NCI-H524 (cell line): ENCODE measurements around the gene MRPL49.
A peak's percentile ranks its signal among the peaks of the same experiment; 100 is the strongest.

ENCODE experiments used
- DNase-seq, 2 experiments: peaks; one replicate each; lab custom pipeline; 2025; lab: John Stamatoyannopoulos, UW

Gene MRPL49

GRCh38 chr11:65102142-65103095 is 19.7 kb upstream of the MRPL49 start:
- DNase-seq: no peak

DNA sequence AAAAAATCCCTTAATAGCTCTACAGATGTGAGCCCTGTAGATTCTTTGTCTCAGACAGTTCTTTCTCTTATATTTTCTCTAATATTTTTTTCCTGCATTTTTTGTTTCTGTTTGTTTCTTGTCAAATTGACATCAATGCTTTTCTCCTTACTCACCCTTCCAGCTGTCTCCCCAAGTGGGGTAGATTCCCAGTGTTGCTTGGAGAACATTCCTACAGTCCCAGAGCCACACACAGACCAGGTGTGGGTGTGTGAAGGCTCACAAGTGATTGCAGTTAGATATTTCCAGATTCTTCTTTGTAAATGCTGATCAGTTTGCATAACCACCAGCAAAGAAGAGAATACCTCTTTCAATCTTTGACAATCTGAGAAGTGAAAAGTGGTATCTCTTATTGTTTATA is 18.6 kb upstream of the MRPL49 start:
- DNase-seq: no peak

- DNase-seq: no peak
Observed at GRCh38 chr11:65104628-65105027, 17.5 kb upstream of the MRPL49 start.

DNA sequence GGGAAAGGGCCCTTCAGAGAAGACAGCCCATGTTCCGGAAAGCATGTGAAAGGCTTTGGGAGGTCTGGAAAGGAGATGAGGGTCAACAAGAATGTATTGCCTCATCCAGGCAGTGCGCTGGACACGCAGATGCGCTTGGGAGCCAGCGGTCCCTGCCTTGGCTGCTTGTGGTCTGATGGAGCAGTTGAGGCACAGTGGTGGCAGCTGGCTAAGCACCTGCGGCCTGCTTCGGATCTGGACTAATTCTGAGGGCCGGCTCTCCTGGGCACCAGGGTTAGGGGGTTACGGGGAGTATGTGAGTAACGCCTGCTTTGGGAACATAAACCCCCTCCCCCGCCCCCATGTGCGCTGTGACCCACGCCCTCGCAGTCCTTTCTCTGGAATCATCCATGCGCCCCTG is 15.0 kb upstream of the MRPL49 start:
- no peak for DNase-seq

DNA sequence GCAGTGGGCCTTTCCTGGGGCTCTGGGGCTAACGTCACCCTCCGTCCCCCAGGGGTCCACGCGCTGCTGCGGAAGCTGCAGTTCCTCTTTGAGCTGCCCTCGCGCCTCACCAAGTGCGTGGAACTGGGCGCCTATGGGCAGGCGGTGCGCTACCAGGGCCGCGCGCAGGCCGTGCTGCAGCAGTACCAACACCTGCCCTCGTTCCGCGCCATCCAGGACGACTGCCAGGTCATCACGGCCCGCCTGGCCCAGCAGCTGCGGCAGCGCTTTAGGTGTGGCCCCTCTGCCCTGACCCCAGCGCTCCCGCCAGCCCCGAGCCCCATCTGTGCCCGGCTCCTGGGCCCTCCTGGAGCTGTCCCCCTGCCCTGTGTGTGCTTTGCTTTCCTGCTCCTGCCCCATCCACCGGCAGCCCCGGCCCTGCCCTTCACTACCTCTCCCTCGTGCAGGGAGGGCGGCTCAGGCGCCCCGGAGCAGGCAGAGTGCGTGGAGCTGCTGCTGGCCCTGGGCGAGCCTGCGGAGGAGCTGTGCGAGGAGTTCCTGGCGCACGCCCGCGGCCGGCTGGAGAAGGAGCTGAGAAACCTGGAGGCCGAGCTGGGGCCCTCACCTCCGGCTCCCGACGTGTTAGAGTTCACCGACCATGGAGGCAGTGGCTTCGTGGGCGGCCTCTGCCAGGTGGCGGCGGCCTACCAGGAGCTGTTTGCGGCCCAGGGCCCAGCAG is 14.2 kb upstream of the MRPL49 start:
- DNase-seq: no peak

DNA sequence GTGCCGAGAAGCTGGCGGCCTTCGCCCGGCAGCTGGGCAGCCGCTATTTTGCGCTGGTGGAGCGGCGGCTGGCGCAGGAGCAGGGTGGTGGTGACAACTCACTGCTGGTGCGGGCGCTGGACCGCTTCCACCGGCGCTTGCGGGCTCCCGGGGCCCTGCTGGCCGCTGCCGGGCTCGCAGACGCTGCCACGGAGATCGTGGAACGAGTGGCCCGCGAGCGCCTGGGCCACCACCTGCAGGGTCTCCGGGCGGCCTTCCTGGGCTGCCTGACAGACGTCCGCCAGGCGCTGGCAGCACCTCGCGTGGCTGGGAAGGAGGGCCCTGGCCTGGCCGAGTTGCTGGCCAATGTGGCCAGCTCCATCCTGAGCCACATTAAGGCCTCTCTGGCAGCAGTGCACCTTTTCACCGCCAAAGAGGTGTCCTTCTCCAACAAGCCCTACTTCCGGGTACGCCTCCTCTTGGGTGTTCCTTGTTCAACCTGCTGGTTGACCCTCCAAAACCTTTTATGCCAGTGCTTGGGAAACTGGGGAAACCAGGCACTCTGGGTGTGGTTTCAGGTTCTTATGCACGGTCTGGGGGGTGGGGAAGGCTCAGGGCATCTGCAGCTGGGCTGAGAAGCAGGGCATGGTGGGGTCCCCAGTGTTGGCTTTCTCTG is 13.5 kb upstream of the MRPL49 start:
- DNase-seq: no peak

DNA sequence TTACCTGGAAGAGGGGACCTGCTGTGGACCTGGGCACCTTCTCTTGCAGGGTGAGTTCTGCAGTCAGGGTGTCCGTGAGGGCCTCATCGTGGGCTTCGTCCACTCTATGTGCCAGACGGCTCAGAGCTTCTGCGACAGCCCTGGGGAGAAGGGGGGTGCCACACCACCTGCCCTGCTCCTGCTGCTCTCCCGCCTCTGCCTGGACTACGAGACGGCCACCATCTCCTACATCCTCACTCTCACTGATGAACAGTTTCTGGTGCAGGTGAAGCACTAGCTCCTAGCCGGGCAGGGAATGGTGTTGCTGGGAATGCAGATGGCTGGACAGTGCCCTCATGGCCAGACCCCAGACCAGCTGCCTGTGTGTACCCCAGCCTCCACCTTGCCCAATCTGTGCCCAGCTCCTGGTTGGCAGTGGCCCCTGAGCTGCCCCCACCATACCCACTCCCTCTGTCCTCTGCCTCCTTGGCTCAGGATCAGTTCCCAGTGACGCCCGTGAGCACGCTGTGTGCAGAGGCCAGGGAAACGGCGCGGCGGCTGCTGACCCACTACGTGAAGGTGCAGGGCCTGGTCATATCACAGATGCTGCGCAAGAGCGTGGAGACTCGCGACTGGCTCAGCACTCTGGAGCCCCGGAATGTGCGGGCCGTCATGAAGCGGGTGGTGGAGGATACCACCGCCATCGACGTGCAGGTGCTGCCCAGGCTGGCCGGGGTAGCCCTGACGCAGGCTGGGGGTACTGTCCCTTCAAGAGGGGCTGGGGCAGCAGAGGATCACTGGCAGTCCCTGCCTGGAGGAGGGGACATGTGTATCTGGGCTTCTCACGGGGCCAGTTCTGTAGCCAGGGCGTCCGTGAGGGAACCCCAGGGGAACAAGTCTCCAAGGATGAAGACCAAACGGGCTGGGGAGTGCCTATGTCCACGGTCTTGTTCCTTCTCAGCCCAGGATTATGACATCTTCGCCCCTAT is 12.6 kb upstream of the MRPL49 start:
- DNase-seq: no peak

- DNase-seq: peak; percentile 68 to 70
Observed at GRCh38 chr11:65110354-65110861, 11.7 kb upstream of the MRPL49 start.

DNA sequence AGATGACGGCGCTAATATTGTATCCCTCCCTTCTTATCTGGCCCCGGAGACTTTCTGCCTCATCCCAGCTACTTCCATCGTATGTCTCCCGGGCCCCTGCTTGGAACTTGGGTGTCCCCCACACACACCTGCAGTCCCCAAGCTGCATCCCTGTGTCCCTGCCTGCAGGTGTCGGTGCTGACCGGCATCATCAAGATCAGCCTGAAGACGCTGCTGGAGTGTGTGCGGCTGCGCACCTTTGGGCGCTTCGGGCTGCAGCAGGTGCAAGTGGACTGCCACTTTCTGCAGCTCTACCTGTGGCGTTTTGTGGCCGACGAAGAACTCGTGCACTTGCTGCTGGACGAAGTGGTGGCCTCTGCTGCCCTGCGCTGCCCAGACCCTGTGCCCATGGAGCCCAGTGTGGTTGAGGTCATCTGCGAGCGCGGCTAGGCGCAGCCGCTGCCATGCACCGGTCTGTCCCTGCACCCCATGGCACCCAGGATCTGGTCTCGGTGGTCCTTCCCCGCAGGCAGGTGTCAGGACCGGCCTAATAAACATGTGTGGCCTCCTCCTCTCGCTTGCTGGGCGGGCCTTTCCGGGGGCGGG is 10.9 kb upstream of the MRPL49 start:
- DNase-seq: no peak

DNA sequence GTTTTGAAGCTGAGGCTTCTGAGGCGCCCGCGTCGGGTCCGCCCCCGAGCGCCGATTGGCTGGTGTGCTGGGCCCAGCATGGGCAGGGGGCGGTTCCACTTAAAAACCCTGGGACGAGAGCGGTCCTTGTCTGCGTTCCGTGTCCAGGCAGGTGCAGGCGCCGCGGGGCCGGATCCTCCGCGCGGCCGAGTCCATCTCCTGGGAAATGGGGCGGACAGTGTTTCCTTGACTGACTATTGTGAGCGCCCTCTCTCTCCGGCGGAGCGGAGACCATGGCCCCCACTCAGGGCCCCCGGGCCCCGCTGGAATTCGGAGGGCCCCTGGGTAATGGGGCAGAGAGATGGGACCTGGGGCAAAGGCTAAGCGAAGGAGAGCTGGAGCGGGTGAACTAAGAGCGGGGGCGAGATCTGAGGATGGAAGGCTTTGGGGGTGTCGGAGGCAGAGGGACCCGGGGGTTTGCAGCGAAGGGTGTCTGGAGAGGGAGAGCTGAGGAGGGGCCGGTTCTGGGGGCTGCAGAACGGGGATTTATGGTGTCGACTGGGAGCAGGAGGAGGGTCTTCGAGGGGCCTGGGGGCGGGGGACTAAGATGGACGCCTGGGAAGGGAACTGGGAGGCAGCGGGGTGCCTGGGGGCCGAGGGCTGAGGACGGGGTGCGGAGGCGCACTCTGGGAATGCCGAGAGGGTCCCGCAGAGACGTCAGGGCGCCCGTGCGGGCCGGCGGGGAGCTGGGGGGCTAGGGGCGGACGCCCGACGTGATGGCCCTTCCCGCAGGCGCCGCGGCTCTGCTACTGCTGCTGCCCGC is 10.2 kb upstream of the MRPL49 start, which contains the start of gene TM7SF2:
Gene TM7SF2, plus strand, starts transcription at position 129 of the 802 bp plus-strand sequence. Its CDS starts 144 bp downstream, at position 273.
- DNase-seq: peak; percentile 88 to 93

GRCh38 chr11:65112546-65113360 is 9.4 kb upstream of the MRPL49 start:
- peak; percentile 11 to 61 for DNase-seq

- DNase-seq: no peak
Observed at GRCh38 chr11:65113361-65113756, 8.8 kb upstream of the MRPL49 start.

- DNase-seq: no peak
Observed at GRCh38 chr11:65113839-65114238, 8.3 kb upstream of the MRPL49 start.

DNA sequence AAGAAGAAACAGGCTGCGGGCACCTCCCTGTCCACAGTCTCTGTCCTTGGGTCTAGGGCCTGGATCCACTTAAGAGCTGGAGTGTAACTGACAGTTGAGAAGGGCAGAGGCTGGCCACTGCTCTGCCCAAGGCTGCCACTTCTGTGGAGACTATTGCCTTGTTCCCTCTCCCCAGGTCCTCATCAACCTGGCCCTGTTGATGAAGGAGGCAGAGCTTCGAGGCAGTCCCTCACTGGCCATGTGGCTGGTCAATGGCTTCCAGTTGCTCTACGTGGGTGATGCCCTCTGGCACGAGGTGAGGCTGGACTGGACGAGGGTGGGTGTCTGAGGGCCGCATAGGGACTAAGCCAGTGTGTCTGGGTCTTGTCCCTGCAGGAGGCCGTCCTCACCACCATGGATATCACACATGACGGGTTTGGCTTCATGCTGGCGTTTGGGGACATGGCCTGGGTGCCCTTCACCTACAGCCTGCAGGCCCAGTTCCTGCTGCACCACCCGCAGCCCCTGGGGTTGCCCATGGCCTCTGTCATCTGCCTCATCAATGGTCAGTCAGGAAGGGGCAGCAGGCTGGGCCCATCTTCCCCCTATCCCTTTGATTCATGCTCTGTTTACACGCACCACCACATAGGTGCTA is 7.5 kb upstream of the MRPL49 start:
- DNase-seq: no peak

- DNase-seq: no peak
Observed at GRCh38 chr11:65115361-65116082, 6.6 kb upstream of the MRPL49 start.

GRCh38 chr11:65116370-65117205 is 5.5 kb upstream of the MRPL49 start:
- DNase-seq: no peak
